CD4-positive, alpha-beta memory T cell (primary cell): ENCODE measurements around the gene KANK3. TPM values are rescaled to one million over a fixed set of nuclear protein-coding genes. Genes with fewer than 3 reads are reported as not detected.

Experiments used
- CTCF ChIA-PET: fragments of 350-600 bp; sonication (Branson Sonifier 250); formaldehyde crosslinking; loops from one replicate; lab custom pipeline; 2021; ENCODE audit warnings: inconsistent platforms; ENCODE audit not compliant: partially characterized antibody; lab: Charles Lee
- POLR2A ChIA-PET: fragments of 350-600 bp; sonication (Branson Sonifier 250); formaldehyde crosslinking; loops from one replicate; lab custom pipeline; 2021; ENCODE audit not compliant: partially characterized antibody; lab: Charles Lee
- DNase-seq, 5 donors: peaks; one replicate each; pipeline versions ENCODE4 v3.0.0 to v3.0.0-alpha.2; 2020 to 2022; ENCODE audit warnings: mixed read lengths in 1 of 5
- H3K27ac ChIP-seq: one replicate; pipeline ENCODE4 v1.7.0; 2013; ENCODE audit warnings: low read depth, low read length
- H3K27me3 ChIP-seq: 2 replicates; pipeline ENCODE4 v1.7.0; 2013; ENCODE audit warnings: mild to moderate bottlenecking, low read length, moderate library complexity; ENCODE audit not compliant: insufficient read depth
- H3K36me3 ChIP-seq: 2 replicates; pipeline ENCODE4 v1.7.0; 2013; ENCODE audit warnings: mild to moderate bottlenecking, low read length, moderate library complexity; ENCODE audit not compliant: insufficient read depth
- H3K4me1 ChIP-seq: 2 replicates; pipeline ENCODE4 v1.7.0; 2013; ENCODE audit warnings: mild to moderate bottlenecking, low read length, moderate library complexity; ENCODE audit not compliant: insufficient read depth
- H3K4me3 ChIP-seq, 2 donors: one replicate each; pipeline ENCODE4 v1.7.0; 2013; ENCODE audit warnings: low read length in 2 of 2, mild to moderate bottlenecking in 1 of 2
- H3K9me3 ChIP-seq, 2 donors: one replicate each; pipeline ENCODE4 v1.7.0; 2013; ENCODE audit warnings: low read length in 2 of 2, control low read depth in 1 of 2; ENCODE audit not compliant: control insufficient read depth in 1 of 2
- H3K27ac Mint-ChIP-seq, 7 donors: one replicate each; pipeline ENCODE4 v1.8.0; 2020 to 2021; ENCODE audit warnings: mixed read lengths in 7 of 7, mild to moderate bottlenecking in 6 of 7, inconsistent platforms in 3 of 7, moderate library complexity in 3 of 7
- H3K27me3 Mint-ChIP-seq, 2 donors: one replicate each; pipeline ENCODE4 v1.8.0; 2020 to 2021; ENCODE audit warnings: mixed read lengths in 2 of 2
- H3K36me3 Mint-ChIP-seq, 2 donors: one replicate each; pipeline ENCODE4 v1.8.0; 2020 to 2021; ENCODE audit warnings: mixed read lengths in 2 of 2, inconsistent platforms in 1 of 2, mild to moderate bottlenecking in 1 of 2
- H3K4me1 Mint-ChIP-seq, 4 donors: one replicate each; pipeline ENCODE4 v1.8.0; 2020 to 2021; ENCODE audit warnings: mixed read lengths in 4 of 4, mild to moderate bottlenecking in 1 of 4
- H3K4me3 Mint-ChIP-seq, 8 donors: one replicate each; pipeline ENCODE4 v1.8.0; 2020 to 2021; ENCODE audit warnings: mixed read lengths in 8 of 8, mild to moderate bottlenecking in 7 of 8, moderate library complexity in 6 of 8, inconsistent platforms in 3 of 8
- H3K9me3 Mint-ChIP-seq, 8 donors: one replicate each; pipeline ENCODE4 v1.8.0; 2020 to 2021; ENCODE audit warnings: mixed read lengths in 8 of 8, mild to moderate bottlenecking in 5 of 8, inconsistent platforms in 3 of 8, moderate library complexity in 1 of 8
- intact Hi-C: fragments of 100-400 bp; cut with micrococcal nuclease; formaldehyde crosslinking; loops from one replicate; pipeline ENCODE4 v1.15.1; 2023
- polyA plus RNA-seq, 2 donors: library from polyadenylated mRNA; unstranded; fragments of 300-500 nt; fragmentation: Illumina TruSeq; gene quantifications; one replicate each; pipeline ENCODE4 v1.2.3, GENCODE V29; 2021
- total RNA-seq, 2 experiments: library from RNA; stranded (reverse); gene quantifications; one replicate each; pipeline ENCODE4 v1.2.3, GENCODE V29; 2021

KANK3 gene
- total and polyA plus RNA-seq, 4 experiments from 2014 or later = 1.1 to 6.3 (median 3.4) TPM

DNA sequence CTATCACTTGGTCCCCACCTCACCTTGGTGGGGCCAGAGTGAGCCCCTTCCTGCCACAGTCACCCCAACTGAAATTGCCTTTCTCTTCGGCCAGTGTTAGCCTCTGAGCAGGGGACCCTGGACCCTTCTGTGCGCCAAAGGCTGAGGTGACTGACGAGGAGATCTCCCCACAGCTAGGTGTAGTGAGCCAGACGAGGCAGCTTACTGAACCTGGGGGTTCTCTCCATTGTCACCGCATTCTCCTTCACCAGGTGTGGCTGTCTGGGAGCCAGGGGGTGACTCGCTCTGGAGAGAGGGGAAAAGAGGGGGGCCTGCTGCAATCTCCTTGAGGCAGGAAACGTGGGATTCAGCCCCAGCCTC lies 20.4 kb downstream of the KANK3 start:
- H3K4me1 Mint-ChIP-seq = peaks cover 9 to 44% (median 33%) of the 10 kb centered on the region in 4 donors
- ChIA-PET POLR2A (no interaction called here), CTCF (interaction anchor here (1.3 to 1.8 kb wide), 3 partner anchors 19 to 61 kb away, joined by 3 to 7 read pairs (median 5); no protein-coding TSS in a partner anchor)
- no peaks in the 10 kb centered on the region for H3K27me3 Mint-ChIP-seq
- intact Hi-C loops = loop anchor here (10.0 kb wide), 1 partner anchor 168 kb away; no protein-coding TSS in a partner anchor
- DNase-seq = no peak
- Histone ChIP-seq H3K27me3 (no peaks in the 10 kb centered on the region), H3K36me3 (peaks cover 14% of the 10 kb centered on the region), H3K27ac (peak overlapping the region; percentile 97), H3K4me3 (peak overlapping the region in 1 of 2 donors; percentile 88), H3K9me3 (no peaks in the 10 kb centered on the region), H3K4me1 (peaks cover 42% of the 10 kb centered on the region)
- peak overlapping the region in 5 of 7 donors; percentile 97 to 99 (median 99) for H3K27ac Mint-ChIP-seq
- H3K9me3 Mint-ChIP-seq = no peaks in the 10 kb centered on the region
- H3K4me3 Mint-ChIP-seq = peak overlapping the region; percentile 94 to 99 (median 97)
- peaks cover 6 to 27% of the 10 kb centered on the region in 2 donors for H3K36me3 Mint-ChIP-seq

DNA sequence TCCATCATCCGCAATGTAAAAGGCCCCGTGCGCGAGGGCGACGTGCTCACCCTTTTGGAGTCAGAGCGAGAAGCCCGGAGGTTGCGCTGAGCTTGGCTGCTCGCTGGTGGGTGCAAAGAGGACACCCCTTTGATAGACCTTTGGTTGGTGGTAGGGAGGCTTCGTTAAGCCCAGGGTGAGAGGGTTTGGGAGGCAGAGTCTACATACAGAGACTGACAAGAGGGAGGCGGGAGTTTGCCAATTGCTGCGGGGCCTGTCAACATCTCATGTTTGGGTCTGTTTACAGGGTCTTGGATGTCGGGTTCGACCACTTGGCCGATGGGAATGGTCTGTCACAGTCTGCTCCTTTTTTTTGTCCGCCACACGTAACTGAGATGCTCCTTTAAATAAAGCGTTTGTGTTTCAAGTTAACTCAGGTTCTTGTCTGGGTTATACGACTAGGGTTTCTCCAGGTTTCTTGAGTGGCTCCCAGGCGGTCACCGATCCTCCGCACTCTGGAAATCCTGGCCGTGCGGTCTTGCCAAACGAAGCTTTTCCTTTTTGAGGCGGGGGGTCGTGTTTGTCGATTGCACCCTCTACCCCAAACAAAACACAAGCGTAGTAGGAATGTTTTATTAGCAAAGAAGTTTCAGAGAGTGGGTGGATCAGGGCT lies 20.9 kb downstream of the KANK3 start:
- Mint-ChIP-seq H3K36me3 (peaks cover 6 to 29% of the 10 kb centered on the region in 2 donors), H3K9me3 (no peaks in the 10 kb centered on the region), H3K27me3 (no peaks in the 10 kb centered on the region), H3K4me1 (peaks cover 9 to 44% (median 33%) of the 10 kb centered on the region in 4 donors), H3K4me3 (peak overlapping the region; percentile 94 to 99 (median 97)), H3K27ac (peak overlapping the region; percentile 97 to 99 (median 99))
- POLR2A ChIA-PET = interaction anchor here (0.9 to 2.7 kb wide), 13 partner anchors 9 to 379 kb away, joined by 3 to 25 read pairs (median 4); partner anchors contain the start of genes CD320, CERS4, HNRNPM and KANK3
- Histone ChIP-seq H3K4me3 (peak overlapping the region; percentile 81 to 88), H3K27ac (peak overlapping the region; percentile 97), H3K4me1 (peaks cover 42% of the 10 kb centered on the region), H3K27me3 (no peaks in the 10 kb centered on the region), H3K36me3 (peaks cover 14% of the 10 kb centered on the region), H3K9me3 (no peaks in the 10 kb centered on the region)
- intact Hi-C loops = loop anchor here (1.0 to 10.0 kb wide), 4 partner anchors 14 to 167 kb away; partner anchors contain the start of genes CD320, KANK3 and RAB11B
- CTCF ChIA-PET = interaction anchor here (0.6 to 2.8 kb wide), 4 partner anchors 9 to 61 kb away, joined by 3 to 27 read pairs (median 4); no protein-coding TSS in a partner anchor
- DNase-seq = no peak

DNA sequence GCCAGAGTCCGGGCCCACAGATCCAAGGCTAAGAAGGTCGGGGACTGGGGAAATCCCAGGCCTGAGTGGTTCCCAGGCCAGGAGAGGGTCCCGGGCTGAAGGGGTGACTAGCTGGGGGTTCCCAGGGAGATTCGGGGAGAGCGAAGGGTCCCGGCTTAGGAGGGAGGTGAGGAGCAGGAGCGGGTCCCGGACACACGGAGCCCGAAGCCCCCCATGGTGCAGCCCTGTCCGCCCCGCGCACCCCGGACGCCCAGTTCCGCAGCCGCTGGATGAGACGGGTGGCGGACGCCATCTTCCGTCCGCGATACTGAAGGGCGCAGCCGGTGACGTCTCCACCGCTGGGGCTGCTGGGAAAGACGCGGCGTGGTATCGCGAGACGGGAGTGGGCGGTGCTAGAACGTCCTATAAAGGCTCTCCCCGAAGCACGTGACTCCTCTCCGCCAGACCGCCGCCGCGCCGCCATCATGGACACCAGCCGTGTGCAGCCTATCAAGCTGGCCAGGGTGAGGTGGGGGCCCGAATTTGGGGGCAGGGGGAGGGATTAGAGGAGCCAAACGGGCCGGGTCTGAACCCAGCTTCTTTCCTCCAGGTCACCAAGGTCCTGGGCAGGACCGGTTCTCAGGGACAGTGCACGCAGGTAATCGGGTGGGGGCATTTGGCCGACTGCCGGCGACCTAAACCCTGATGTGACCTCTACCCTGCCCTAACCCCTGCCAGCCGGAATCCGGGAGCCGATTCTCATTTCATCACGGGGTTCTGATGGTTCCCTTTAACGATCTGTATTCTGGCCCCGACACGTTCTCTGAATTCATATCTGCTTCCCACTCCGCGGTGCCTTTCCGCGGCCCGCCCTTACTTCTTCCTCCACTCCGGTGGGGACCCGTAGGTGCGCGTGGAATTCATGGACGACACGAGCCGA lies 21.7 kb downstream of the KANK3 start, which contains the start of the genes NDUFA7 and RPS28:
Gene NDUFA7, minus strand, starts transcription at position 309 of the 919 bp plus-strand sequence. Its CDS starts 17 bp downstream, at position 292.
Gene RPS28, plus strand, starts transcription at position 430 of the 919 bp plus-strand sequence. Its CDS starts 35 bp downstream, at position 465.
- DNase-seq = peak; percentile 96 to 97 (median 97)
- CTCF ChIA-PET = interaction anchor here (0.6 to 2.8 kb wide), 6 partner anchors 8 to 60 kb away, joined by 3 to 27 read pairs (median 3); no protein-coding TSS in a partner anchor
- peak within 1 kb of the TSS; percentile 88 to 96 for H3K4me3 ChIP-seq
- H3K36me3 Mint-ChIP-seq = peaks cover 6 to 28% of the 10 kb centered on the region in 2 donors
- peaks cover 16% of the 10 kb centered on the region for H3K36me3 ChIP-seq
- H3K27me3 ChIP-seq = no peaks in the 10 kb centered on the region
- H3K4me3 Mint-ChIP-seq = peak within 1 kb of the TSS; percentile 94 to 99 (median 97)
- H3K4me1 Mint-ChIP-seq = peaks cover 9 to 44% (median 33%) of the 10 kb centered on the region in 4 donors
- H3K27me3 Mint-ChIP-seq = no peaks in the 10 kb centered on the region
- H3K4me1 ChIP-seq = peaks cover 42% of the 10 kb centered on the region
- POLR2A ChIA-PET = interaction anchor here (0.9 to 2.7 kb wide), 18 partner anchors 10 to 378 kb away, joined by 3 to 25 read pairs (median 4); partner anchors contain the start of genes CD320, CERS4, HNRNPM and KANK3
- no peaks in the 10 kb centered on the region for H3K9me3 Mint-ChIP-seq
- no peaks in the 10 kb centered on the region for H3K9me3 ChIP-seq
- intact Hi-C loops = loop anchor here (1.0 to 10.0 kb wide), 4 partner anchors 13 to 167 kb away; partner anchors contain the start of genes CD320, KANK3 and RAB11B
- H3K27ac Mint-ChIP-seq = peak within 1 kb of the TSS; percentile 97 to 99 (median 99)
- peak within 1 kb of the TSS; percentile 97 for H3K27ac ChIP-seq

DNA sequence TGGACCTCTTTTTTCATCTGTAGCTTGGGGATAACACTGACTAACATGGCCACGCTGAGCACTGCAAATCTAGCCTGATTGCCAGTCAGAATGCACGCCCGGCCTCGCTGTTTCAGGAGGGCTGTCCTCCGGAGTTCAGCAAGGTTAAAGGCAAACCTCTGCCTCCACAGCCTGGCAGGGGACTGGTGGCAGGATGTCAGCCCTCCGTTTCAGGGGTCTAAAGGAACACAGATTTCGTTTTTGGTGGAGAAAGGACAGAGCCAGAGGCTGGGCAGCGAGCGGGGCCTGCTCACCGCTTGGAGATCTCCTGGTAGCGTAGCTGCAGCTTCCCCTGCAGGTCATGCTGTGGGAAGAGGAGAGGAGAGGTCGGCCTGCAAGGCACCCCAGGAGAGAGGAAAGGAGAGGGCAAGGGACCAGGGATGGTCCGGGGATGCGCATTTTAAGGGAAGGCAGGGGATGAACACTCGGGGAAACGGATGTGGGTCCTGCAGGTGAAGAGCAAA lies 22.4 kb downstream of the KANK3 start:
- H3K36me3 ChIP-seq = peaks cover 20% of the 10 kb centered on the region
- no peaks in the 10 kb centered on the region for H3K27me3 ChIP-seq
- DNase-seq = peak in 1 of 5 donors; percentile 24
- Mint-ChIP-seq H3K27me3 (no peaks in the 10 kb centered on the region), H3K4me3 (peak overlapping the region; percentile 94 to 99 (median 97)), H3K4me1 (peaks cover 9 to 44% (median 33%) of the 10 kb centered on the region in 4 donors), H3K36me3 (peaks cover 7 to 29% of the 10 kb centered on the region in 2 donors), H3K27ac (peak overlapping the region; percentile 97 to 99 (median 99)), H3K9me3 (no peaks in the 10 kb centered on the region)
- no peaks in the 10 kb centered on the region for H3K9me3 ChIP-seq
- ChIA-PET CTCF (interaction anchor here (0.8 to 2.8 kb wide), 4 partner anchors 8 to 377 kb away, joined by 3 to 27 read pairs (median 3); partner anchors contain the start of gene TIMM44), POLR2A (interaction anchor here (0.6 to 2.7 kb wide), 14 partner anchors 10 to 260 kb away, joined by 3 to 25 read pairs (median 4); partner anchors contain the start of genes CD320, HNRNPM, KANK3 and RAB11B)
- peak overlapping the region; percentile 97 for H3K27ac ChIP-seq
- intact Hi-C loops = loop anchor here (1.0 to 10.0 kb wide), 4 partner anchors 12 to 166 kb away; partner anchors contain the start of genes CD320, KANK3 and RAB11B
- peaks cover 42% of the 10 kb centered on the region for H3K4me1 ChIP-seq
- peak overlapping the region; percentile 88 to 96 for H3K4me3 ChIP-seq

DNA sequence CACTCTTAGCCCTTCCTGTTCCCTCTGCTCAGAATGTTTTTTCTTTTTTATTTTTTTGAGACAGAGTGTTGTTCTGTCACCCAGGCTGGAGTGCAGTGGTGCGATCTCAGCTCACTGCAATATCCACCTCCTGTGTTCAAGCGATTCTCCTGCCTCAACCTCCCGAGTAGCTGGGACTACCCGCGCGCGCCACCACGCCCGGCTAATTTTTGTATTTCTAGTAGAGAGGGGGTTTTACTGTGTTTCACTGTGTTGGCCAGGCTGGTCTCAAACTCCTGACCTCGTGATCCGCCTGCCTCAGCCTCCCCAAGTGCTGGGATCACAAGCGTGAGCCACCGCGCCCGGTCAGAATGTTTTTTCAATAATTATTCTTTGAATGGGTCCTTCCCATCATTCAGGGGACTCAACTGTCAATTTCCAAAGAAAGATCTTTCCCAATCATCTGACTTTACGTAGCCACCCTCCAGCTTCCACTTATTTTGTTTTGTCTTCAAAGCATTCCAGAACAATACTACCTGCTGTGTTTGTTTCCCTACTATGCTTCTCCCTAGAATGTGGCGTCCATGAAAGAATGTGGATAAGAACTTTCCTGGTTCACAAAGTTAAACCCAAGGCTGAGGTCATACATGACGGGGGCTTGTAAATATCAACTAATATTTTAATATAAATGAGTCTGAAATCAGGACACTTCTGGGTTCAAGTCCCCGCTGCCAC lies 23.1 kb downstream of the KANK3 start:
- intact Hi-C loops = loop anchor here (10.0 kb wide), 1 partner anchor 165 kb away; no protein-coding TSS in a partner anchor
- H3K4me1 Mint-ChIP-seq = peaks cover 9 to 44% (median 33%) of the 10 kb centered on the region in 4 donors
- H3K4me1 ChIP-seq = peaks cover 42% of the 10 kb centered on the region

More for the DNA sequence above, 23.1 kb downstream of the KANK3 start:
- no peaks in the 10 kb centered on the region for H3K27me3 Mint-ChIP-seq
- POLR2A ChIA-PET = interaction anchor here (0.6 to 2.7 kb wide), 7 partner anchors 9 to 251 kb away, joined by 4 to 25 read pairs (median 8); partner anchors contain the start of genes CD320 and KANK3
- peak overlapping the region; percentile 97 for H3K27ac ChIP-seq
- H3K4me3 ChIP-seq = peak overlapping the region in 1 of 2 donors; percentile 96
- H3K9me3 ChIP-seq = no peaks in the 10 kb centered on the region
- H3K9me3 Mint-ChIP-seq = no peaks in the 10 kb centered on the region
- CTCF ChIA-PET = interaction anchor here (0.8 to 2.8 kb wide), 4 partner anchors 8 to 377 kb away, joined by 3 to 27 read pairs (median 3); partner anchors contain the start of gene TIMM44
- peaks cover 24% of the 10 kb centered on the region for H3K36me3 ChIP-seq
- no peak for DNase-seq
- H3K27me3 ChIP-seq = no peaks in the 10 kb centered on the region
- H3K4me3 Mint-ChIP-seq = peak overlapping the region; percentile 94 to 99 (median 97)
- peaks cover 11 to 35% of the 10 kb centered on the region in 2 donors for H3K36me3 Mint-ChIP-seq
- peak overlapping the region; percentile 97 to 99 (median 99) for H3K27ac Mint-ChIP-seq
